ENCODE data around the gene NEURL3.
"Not testable (repeated sequence)": the region's sequence is repeated elsewhere in the genome, so short reads cannot be mapped to it uniquely, and the experiment has no call there.

The NEURL3 gene

GRCh38 chr2:96506907-96507240 lies 1.7 kb upstream of the NEURL3 start:
- no peak for DNase-seq (ENCODE audit: low read depth)

GRCh38 chr2:96506016-96506906 lies 1.1 kb upstream of the NEURL3 start:
- DNase-seq (ENCODE audit: low read depth) = no peak

- no peak for DNase-seq (ENCODE audit: low read depth)
Observed at GRCh38 chr2:96503637-96504243, 1.4 kb downstream of the NEURL3 start.

- DNase-seq (ENCODE audit: low read depth) = no peak
Observed at GRCh38 chr2:96502891-96503636, 2.1 kb downstream of the NEURL3 start.

GRCh38 chr2:96501886-96502810 lies 3.0 kb downstream of the NEURL3 start:
- DNase-seq (ENCODE audit: low read depth) = no peak

- DNase-seq (ENCODE audit: low read depth) = no peak
Observed at GRCh38 chr2:96501471-96501874, 3.7 kb downstream of the NEURL3 start.

- no peak for DNase-seq (ENCODE audit: low read depth)
Observed at GRCh38 chr2:96500385-96501066, 4.6 kb downstream of the NEURL3 start.

- DNase-seq (ENCODE audit: low read depth) = no peak
Observed at GRCh38 chr2:96499061-96499960, 5.8 kb downstream of the NEURL3 start.

- not testable (repeated sequence) for DNase-seq (ENCODE audit: low read depth)
Observed at GRCh38 chr2:96498611-96499010, 6.5 kb downstream of the NEURL3 start.

GRCh38 chr2:96498021-96498431 lies 7.1 kb downstream of the NEURL3 start:
- DNase-seq (ENCODE audit: low read depth) = no peak

- no peak for DNase-seq (ENCODE audit: low read depth)
Observed at GRCh38 chr2:96495982-96496629, 9.1 kb downstream of the NEURL3 start.

- DNase-seq (ENCODE audit: low read depth) = no peak
Observed at GRCh38 chr2:96494188-96494587, 11.0 kb downstream of the NEURL3 start.

GRCh38 chr2:96493072-96493471 lies 12.1 kb downstream of the NEURL3 start:
- no peak for DNase-seq (ENCODE audit: low read depth)

GRCh38 chr2:96491860-96492497 lies 13.2 kb downstream of the NEURL3 start:
- no peak for DNase-seq (ENCODE audit: low read depth)

GRCh38 chr2:96489663-96490062 lies 15.5 kb downstream of the NEURL3 start:
- no peak for DNase-seq (ENCODE audit: low read depth)

- DNase-seq (ENCODE audit: low read depth) = no peak
Observed at GRCh38 chr2:96489261-96489660, 15.9 kb downstream of the NEURL3 start.

- no peak for DNase-seq (ENCODE audit: low read depth)
Observed at GRCh38 chr2:96486696-96487095, 18.5 kb downstream of the NEURL3 start.

GRCh38 chr2:96485751-96486651 lies 19.2 kb downstream of the NEURL3 start:
- peak; percentile 82 for DNase-seq (ENCODE audit: low read depth)
